HEK293 (cell line): Measurements from ENCODE around the gene DIS3L2.

ENCODE experiments used
- CTCF ChIA-PET: fragments of 350-600 bp; formaldehyde crosslinking; extraction: SDS; loops from one replicate; lab custom pipeline; 2021; ENCODE audit warnings: antibody characterized with exemption; lab: Yijun Ruan, JAX
- POLR2A ChIA-PET: fragments of 300-600 bp; formaldehyde crosslinking; extraction: SDS; loops from one replicate; lab custom pipeline; 2020; ENCODE audit warnings: antibody characterized with exemption, inconsistent platforms; lab: Yijun Ruan, JAX
- H3K27ac ChIP-seq: fragments of 200-500 bp; sonication (Bioruptor generic); 2 replicates; pipeline ENCODE4 v1.5.1; 2014; ENCODE audit warnings: low read depth, low read length, control low read depth, inconsistent platforms; ENCODE audit errors: extremely low read depth
- H3K36me3 ChIP-seq, 2 experiments: fragments of 200-500 bp in 1 of 2; sonication (Bioruptor generic) in 1 of 2; 1 replicate in 1 of 2; 2 replicates in 1 of 2; pipeline ENCODE4 v1.5.1; 2014 to 2017; ENCODE audit warnings: inconsistent platforms in 2 of 2, low read length in 2 of 2; ENCODE audit not compliant: control insufficient read depth in 2 of 2, insufficient read depth in 1 of 2
- H3K4me1 ChIP-seq: fragments of 200-500 bp; sonication (Bioruptor generic); 2 replicates; pipeline ENCODE4 v1.5.1; 2014; ENCODE audit warnings: mild to moderate bottlenecking, low read length, inconsistent platforms; ENCODE audit not compliant: control insufficient read depth, insufficient read depth
- H3K4me3 ChIP-seq: 2 replicates; pipeline ENCODE4 v1.5.1; 2011; ENCODE audit warnings: low read depth, mild to moderate bottlenecking, control low read depth, low read length, moderate library complexity
- H3K9me3 ChIP-seq: fragments of 200-500 bp; sonication (Bioruptor generic); 2 replicates; pipeline ENCODE4 v1.5.1; 2014; ENCODE audit warnings: low read depth, low read length, inconsistent platforms; ENCODE audit not compliant: control insufficient read depth, insufficient read depth
- FEZF1 ChIP-seq: fragments of 450-650 bp; formaldehyde crosslinking; IDR thresholded peaks from 2 replicates; pipeline ENCODE4 v1.5.1; 2016; ENCODE audit warnings: missing biosample characterization, missing genetic modification characterization
- GLIS1 ChIP-seq: fragments of 450-650 bp; formaldehyde crosslinking; IDR thresholded peaks from 2 replicates; pipeline ENCODE4 v1.5.1; 2016; ENCODE audit warnings: missing biosample characterization, missing genetic modification characterization
- PRDM1 ChIP-seq: fragments of 450-650 bp; formaldehyde crosslinking; IDR thresholded peaks from 2 replicates; pipeline ENCODE4; 2016; ENCODE audit warnings: missing biosample characterization, missing genetic modification characterization
- PRDM10 ChIP-seq: fragments of 450-650 bp; formaldehyde crosslinking; IDR thresholded peaks from 2 replicates; pipeline ENCODE4 v1.5.1; 2016; ENCODE audit warnings: missing biosample characterization, missing genetic modification characterization
- ZBTB11 ChIP-seq: fragments of 450-650 bp; formaldehyde crosslinking; conservative IDR thresholded peaks from 2 replicates; pipeline ENCODE4 v1.5.1; 2016; ENCODE audit warnings: low read depth, missing biosample characterization, missing genetic modification characterization
- ZNF114 ChIP-seq: fragments of 450-650 bp; formaldehyde crosslinking; IDR thresholded peaks from 2 replicates; pipeline ENCODE4 v1.5.0; 2017; ENCODE audit warnings: missing biosample characterization, missing genetic modification characterization
- ZNF132 ChIP-seq: fragments of 450-650 bp; formaldehyde crosslinking; IDR thresholded peaks from 2 replicates; pipeline ENCODE4 v1.5.1; 2017; ENCODE audit warnings: missing biosample characterization, missing genetic modification characterization, borderline replicate concordance
- ZNF133 ChIP-seq: fragments of 450-650 bp; formaldehyde crosslinking; IDR thresholded peaks from 2 replicates; pipeline ENCODE4 v1.5.1; 2016; ENCODE audit warnings: missing biosample characterization, missing genetic modification characterization
- ZNF155 ChIP-seq: fragments of 450-650 bp; formaldehyde crosslinking; IDR thresholded peaks from 2 replicates; pipeline ENCODE4 v1.5.1; 2016; ENCODE audit warnings: missing biosample characterization, missing genetic modification characterization
- ZNF2 ChIP-seq: fragments of 450-650 bp; formaldehyde crosslinking; IDR thresholded peaks from 2 replicates; pipeline ENCODE4 v1.5.1; 2016; ENCODE audit warnings: missing biosample characterization, missing genetic modification characterization
- ZNF223 ChIP-seq: fragments of 450-650 bp; formaldehyde crosslinking; IDR thresholded peaks from 2 replicates; pipeline ENCODE4 v1.5.1; 2016; ENCODE audit warnings: missing biosample characterization, missing genetic modification characterization
- ZNF488 ChIP-seq: fragments of 450-650 bp; formaldehyde crosslinking; IDR thresholded peaks from 2 replicates; pipeline ENCODE4 v1.5.1; 2016; ENCODE audit warnings: missing biosample characterization, missing genetic modification characterization
- ZNF530 ChIP-seq: fragments of 450-650 bp; formaldehyde crosslinking; IDR thresholded peaks from 2 replicates; pipeline ENCODE4 v1.5.1; 2016; ENCODE audit warnings: low read depth, missing biosample characterization, missing genetic modification characterization
- ZNF560 ChIP-seq: fragments of 450-650 bp; formaldehyde crosslinking; IDR thresholded peaks from 2 replicates; pipeline ENCODE4 v1.5.1; 2017; ENCODE audit warnings: missing biosample characterization, missing genetic modification characterization, borderline replicate concordance
- ZNF621 ChIP-seq: fragments of 450-650 bp; formaldehyde crosslinking; IDR thresholded peaks from 2 replicates; pipeline ENCODE4 v1.5.1; 2017; ENCODE audit warnings: missing biosample characterization, missing genetic modification characterization
- ZNF626 ChIP-seq: fragments of 450-650 bp; sonication (Bioruptor Pico); formaldehyde crosslinking; IDR thresholded peaks from 2 replicates; pipeline ENCODE4 v1.5.1; 2018; ENCODE audit warnings: missing biosample characterization, missing genetic modification characterization, inconsistent platforms
- ZSCAN4 ChIP-seq: fragments of 450-650 bp; formaldehyde crosslinking; IDR thresholded peaks from 2 replicates; pipeline ENCODE4 v1.5.1; 2017; ENCODE audit warnings: missing biosample characterization, missing genetic modification characterization
- TF ChIP-seq, protein P1 (sequence below): fragments of 450-650 bp; formaldehyde crosslinking; IDR thresholded peaks from 2 replicates; pipeline ENCODE4 v1.5.1; 2016; ENCODE audit warnings: missing biosample characterization, missing genetic modification characterization, borderline replicate concordance
- TF ChIP-seq, protein P2 (sequence below): fragments of 450-650 bp; formaldehyde crosslinking; IDR thresholded peaks from 2 replicates; pipeline ENCODE4 v1.5.1; 2017; ENCODE audit warnings: missing biosample characterization, missing genetic modification characterization

Gene DIS3L2

DNA sequence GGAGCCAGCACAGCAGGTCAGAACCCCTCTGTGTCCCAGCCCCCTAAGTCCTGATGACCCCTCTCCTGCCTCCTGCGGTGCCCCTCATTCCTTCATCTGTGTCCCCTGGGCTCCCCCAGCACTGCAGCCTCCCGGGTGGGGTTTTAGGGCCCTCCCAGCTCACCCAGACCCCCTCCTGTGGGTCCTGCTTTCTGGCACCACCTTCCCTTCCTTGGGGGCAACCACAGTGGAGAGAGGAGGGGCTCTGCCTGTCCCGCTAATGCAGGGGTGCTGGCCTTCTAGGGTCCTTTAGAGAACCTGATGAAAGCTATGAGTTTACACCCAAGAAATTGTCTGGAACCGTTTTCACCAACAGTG is 374.3 kb downstream of the DIS3L2 start:
- TF ChIP-seq ZNF2 (tag by site-specific recombination) (no peak), ZNF133 (no peak), ZNF132 (no peak), ZNF530 (tag by site-specific recombination) (no peak), ZBTB11 (tag by site-specific recombination) (no peak), ZNF488 (tag by site-specific recombination) (no peak), FEZF1 (tag by site-specific recombination) (no peak), ZNF621 (no peak), ZNF155 (tag by site-specific recombination) (no peak), ZSCAN4 (tag by site-specific recombination) (no peak), ZNF114 (no peak), PRDM1 (tag by site-specific recombination) (no peak), ZNF223 (tag by site-specific recombination) (no peak), ZNF626 (no peak), GLIS1 (tag by site-specific recombination) (no peak), ZNF560 (no peak), PRDM10 (no peak)
- TF ChIP-seq, protein P1, sequence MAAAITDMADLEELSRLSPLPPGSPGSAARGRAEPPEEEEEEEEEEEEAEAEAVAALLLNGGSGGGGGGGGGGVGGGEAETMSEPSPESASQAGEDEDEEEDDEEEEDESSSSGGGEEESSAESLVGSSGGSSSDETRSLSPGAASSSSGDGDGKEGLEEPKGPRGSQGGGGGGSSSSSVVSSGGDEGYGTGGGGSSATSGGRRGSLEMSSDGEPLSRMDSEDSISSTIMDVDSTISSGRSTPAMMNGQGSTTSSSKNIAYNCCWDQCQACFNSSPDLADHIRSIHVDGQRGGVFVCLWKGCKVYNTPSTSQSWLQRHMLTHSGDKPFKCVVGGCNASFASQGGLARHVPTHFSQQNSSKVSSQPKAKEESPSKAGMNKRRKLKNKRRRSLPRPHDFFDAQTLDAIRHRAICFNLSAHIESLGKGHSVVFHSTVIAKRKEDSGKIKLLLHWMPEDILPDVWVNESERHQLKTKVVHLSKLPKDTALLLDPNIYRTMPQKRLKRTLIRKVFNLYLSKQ (tag by site-specific recombination): no peak
- TF ChIP-seq, protein P2, sequence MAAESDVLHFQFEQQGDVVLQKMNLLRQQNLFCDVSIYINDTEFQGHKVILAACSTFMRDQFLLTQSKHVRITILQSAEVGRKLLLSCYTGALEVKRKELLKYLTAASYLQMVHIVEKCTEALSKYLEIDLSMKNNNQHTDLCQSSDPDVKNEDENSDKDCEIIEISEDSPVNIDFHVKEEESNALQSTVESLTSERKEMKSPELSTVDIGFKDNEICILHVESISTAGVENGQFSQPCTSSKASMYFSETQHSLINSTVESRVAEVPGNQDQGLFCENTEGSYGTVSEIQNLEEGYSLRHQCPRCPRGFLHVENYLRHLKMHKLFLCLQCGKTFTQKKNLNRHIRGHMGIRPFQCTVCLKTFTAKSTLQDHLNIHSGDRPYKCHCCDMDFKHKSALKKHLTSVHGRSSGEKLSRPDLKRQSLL (tag by site-specific recombination): no peak
- TF ChIP-seq, all 188 proteins: peak for 0
- ChIA-PET CTCF (interaction anchor here (0.6 to 3.0 kb wide), 9 partner anchors 8 to 1741 kb away, joined by 3 to 20 read pairs (median 3); no protein-coding TSS in a partner anchor), POLR2A (no interaction called here)
- Histone ChIP-seq H3K9me3 (no peaks in the 10 kb centered on the region), H3K27ac (no peak overlapping the region), H3K4me3 (no peak overlapping the region), H3K4me1 (no peaks in the 10 kb centered on the region), H3K36me3 (no peaks in the 10 kb centered on the region)
